Caco-2 (cell line): ENCODE data around the gene HOXA6. TPM values are rescaled to one million over a fixed set of nuclear protein-coding genes. Genes with fewer than 3 reads are reported as not detected.

Experiments
- BruUV-seq: library from RNA; stranded (reverse); fragments of 400-500 nt; replicated peaks from 2 replicates; lab custom pipeline; 2021; lab: Mats Ljungman, UMichigan
- CTCF ChIA-PET: fragments of 300-600 bp; sonication (Branson Sonifier 250); formaldehyde crosslinking; loops from one replicate; lab custom pipeline; 2022; ENCODE audit warnings: antibody characterized with exemption; lab: Charles Lee
- POLR2A ChIA-PET: fragments of 300-600 bp; sonication (Branson Sonifier 250); formaldehyde crosslinking; loops from one replicate; lab custom pipeline; 2022; ENCODE audit warnings: antibody characterized with exemption; lab: Charles Lee
- DNase-seq, 2 experiments: peaks; one replicate each; pipeline versions ENCODE4 v3.0.0 to v3.0.0-alpha.2; 2020 to 2022
- H3K27me3 ChIP-seq: replicated peaks from 2 replicates; pipeline ENCODE4 v1.6.0; 2011; ENCODE audit warnings: low read length; ENCODE audit not compliant: control insufficient read depth, insufficient read depth
- H3K36me3 ChIP-seq: 2 replicates; pipeline ENCODE4 v1.5.1; 2011; ENCODE audit warnings: low read length; ENCODE audit not compliant: control insufficient read depth, insufficient read depth
- H3K4me1 ChIP-seq: fragments of 250-450 bp; sonication (Bioruptor Pico); 2 replicates; pipeline ENCODE4 v1.5.1; 2020; ENCODE audit warnings: mild to moderate bottlenecking
- H3K4me3 ChIP-seq: 2 replicates; pipeline ENCODE4 v1.5.1; 2011; ENCODE audit warnings: low read depth, mild to moderate bottlenecking, control low read depth, low read length
- H3K9me3 ChIP-seq: fragments of 250-450 bp; sonication (Bioruptor Pico); 2 replicates; pipeline ENCODE4 v1.5.1; 2020; ENCODE audit warnings: mild to moderate bottlenecking, moderate library complexity
- H3K27ac Mint-ChIP-seq: one replicate; pipeline ENCODE4 v1.8.0; 2022; ENCODE audit warnings: mixed read lengths; ENCODE audit not compliant: unreplicated experiment
- H3K27me3 Mint-ChIP-seq: one replicate; pipeline ENCODE4 v1.8.0; 2022; ENCODE audit warnings: mixed read lengths; ENCODE audit not compliant: insufficient read depth, unreplicated experiment
- H3K36me3 Mint-ChIP-seq: one replicate; pipeline ENCODE4 v1.8.0; 2022; ENCODE audit warnings: mild to moderate bottlenecking, mixed read lengths; ENCODE audit not compliant: insufficient read depth, unreplicated experiment
- H3K4me1 Mint-ChIP-seq: one replicate; pipeline ENCODE4 v1.8.0; 2022; ENCODE audit warnings: low read depth, mixed read lengths; ENCODE audit not compliant: unreplicated experiment
- H3K4me3 Mint-ChIP-seq: one replicate; pipeline ENCODE4 v1.8.0; 2022; ENCODE audit warnings: mild to moderate bottlenecking, moderate library complexity, mixed read lengths; ENCODE audit not compliant: unreplicated experiment
- H3K9me3 Mint-ChIP-seq: one replicate; pipeline ENCODE4 v1.8.0; 2022; ENCODE audit warnings: mixed read lengths; ENCODE audit not compliant: unreplicated experiment
- intact Hi-C: fragments of 100-400 bp; cut with micrococcal nuclease; formaldehyde crosslinking; loops from one replicate; pipeline ENCODE4 v1.10.0; 2022; ENCODE audit not compliant: unreplicated experiment
- total RNA-seq: library from RNA; stranded (reverse); gene quantifications from 2 replicates; pipeline ENCODE4 v1.2.3, GENCODE V29; 2022
- TF ChIP-seq, protein P1 (sequence below), 2 experiments: fragments of 200-600 bp in 1 of 2; IDR thresholded peaks; 1 replicate in 1 of 2; 2 replicates in 1 of 2; pipeline versions ENCODE4 v1.5.1 to v1.8.0; 2011 to 2022; ENCODE audit warnings: antibody characterized with exemption in 1 of 2, control low read depth in 1 of 2, inconsistent platforms in 1 of 2, low read depth in 1 of 2, low read length in 1 of 2, mild to moderate bottlenecking in 1 of 2, moderate library complexity in 1 of 2; ENCODE audit not compliant: insufficient read depth in 1 of 2, severe bottlenecking in 1 of 2, unreplicated experiment in 1 of 2

The HOXA6 gene
- total RNA-seq, 1 experiment from 2014 or later: 5.6 TPM

DNA sequence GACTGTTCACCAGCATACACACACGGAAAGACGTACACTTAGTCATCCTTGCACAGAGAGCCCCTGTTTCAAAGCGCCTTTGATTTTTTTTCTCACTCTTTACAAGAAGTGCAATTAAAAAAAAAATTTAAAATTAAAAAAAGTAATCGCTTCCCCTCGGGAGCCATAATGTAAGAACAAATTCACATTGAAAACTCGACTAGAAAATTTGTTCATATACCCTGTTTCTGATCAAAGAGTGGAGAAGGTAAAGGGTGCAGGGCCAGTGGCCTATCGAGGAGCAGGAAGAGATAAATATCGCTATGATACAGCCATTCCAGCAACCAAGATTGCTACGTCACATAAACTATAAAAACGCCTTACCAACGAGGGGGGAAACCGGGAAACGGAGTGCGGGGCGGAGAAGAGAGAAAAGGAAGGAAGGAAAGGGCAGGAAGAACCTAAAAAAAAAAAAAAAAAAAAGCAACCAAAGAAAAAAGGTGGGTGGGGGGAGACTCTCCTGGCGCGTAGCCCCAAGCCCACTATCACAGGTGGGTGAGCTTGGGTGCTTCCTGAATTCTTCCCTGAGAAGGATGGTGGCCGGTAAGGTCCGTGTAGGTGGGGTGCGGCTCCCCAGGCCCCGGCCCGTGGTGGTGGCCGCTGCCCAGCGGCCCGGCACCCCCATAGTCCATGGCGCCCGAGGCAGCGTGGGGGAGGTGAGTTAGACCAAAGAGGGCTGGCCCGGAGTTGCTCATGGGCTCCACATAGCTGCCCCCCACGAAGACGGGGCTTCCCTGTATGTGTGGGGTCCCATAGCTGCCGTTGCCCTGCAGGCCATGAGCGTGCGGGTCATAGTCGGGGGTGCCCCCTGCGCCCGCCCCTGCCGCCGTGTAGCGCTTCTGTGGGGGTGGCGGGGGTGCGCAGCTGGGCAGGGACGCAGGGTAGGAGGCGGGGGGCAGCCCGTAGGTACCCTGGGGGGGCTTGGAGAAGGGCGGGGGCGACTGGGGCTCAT lies 39.9 kb downstream of the HOXA6 start:
- peaks cover 25% of the 10 kb centered on the region for H3K36me3 Mint-ChIP-seq
- no peaks in the 10 kb centered on the region for H3K9me3 Mint-ChIP-seq
- intact Hi-C loops: no loop called here
- no peak overlapping the region for H3K4me3 Mint-ChIP-seq
- Histone ChIP-seq H3K4me3 (no peak overlapping the region), H3K27me3 (no peaks in the 10 kb centered on the region), H3K9me3 (no peaks in the 10 kb centered on the region), H3K4me1 (peaks cover 27% of the 10 kb centered on the region), H3K36me3 (no peaks in the 10 kb centered on the region; the same call in 1 of the 2 replicates)
- no TSS peak for BruUV-seq
- POLR2A ChIA-PET: no interaction called here
- peaks cover 6% of the 10 kb centered on the region for H3K4me1 Mint-ChIP-seq
- no peak for DNase-seq
- no peak overlapping the region for H3K27ac Mint-ChIP-seq
- H3K27me3 Mint-ChIP-seq: no peaks in the 10 kb centered on the region
- TF ChIP-seq, protein P1, sequence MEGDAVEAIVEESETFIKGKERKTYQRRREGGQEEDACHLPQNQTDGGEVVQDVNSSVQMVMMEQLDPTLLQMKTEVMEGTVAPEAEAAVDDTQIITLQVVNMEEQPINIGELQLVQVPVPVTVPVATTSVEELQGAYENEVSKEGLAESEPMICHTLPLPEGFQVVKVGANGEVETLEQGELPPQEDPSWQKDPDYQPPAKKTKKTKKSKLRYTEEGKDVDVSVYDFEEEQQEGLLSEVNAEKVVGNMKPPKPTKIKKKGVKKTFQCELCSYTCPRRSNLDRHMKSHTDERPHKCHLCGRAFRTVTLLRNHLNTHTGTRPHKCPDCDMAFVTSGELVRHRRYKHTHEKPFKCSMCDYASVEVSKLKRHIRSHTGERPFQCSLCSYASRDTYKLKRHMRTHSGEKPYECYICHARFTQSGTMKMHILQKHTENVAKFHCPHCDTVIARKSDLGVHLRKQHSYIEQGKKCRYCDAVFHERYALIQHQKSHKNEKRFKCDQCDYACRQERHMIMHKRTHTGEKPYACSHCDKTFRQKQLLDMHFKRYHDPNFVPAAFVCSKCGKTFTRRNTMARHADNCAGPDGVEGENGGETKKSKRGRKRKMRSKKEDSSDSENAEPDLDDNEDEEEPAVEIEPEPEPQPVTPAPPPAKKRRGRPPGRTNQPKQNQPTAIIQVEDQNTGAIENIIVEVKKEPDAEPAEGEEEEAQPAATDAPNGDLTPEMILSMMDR (IDR thresholded peaks at IDR 0.05; ENCODE audit: insufficient read depth in 1 of 2, low read depth in 1 of 2, low read length in 1 of 2, severe bottlenecking in 1 of 2, unreplicated experiment in 1 of 2): no peak
- CTCF ChIA-PET: no interaction called here

DNA sequence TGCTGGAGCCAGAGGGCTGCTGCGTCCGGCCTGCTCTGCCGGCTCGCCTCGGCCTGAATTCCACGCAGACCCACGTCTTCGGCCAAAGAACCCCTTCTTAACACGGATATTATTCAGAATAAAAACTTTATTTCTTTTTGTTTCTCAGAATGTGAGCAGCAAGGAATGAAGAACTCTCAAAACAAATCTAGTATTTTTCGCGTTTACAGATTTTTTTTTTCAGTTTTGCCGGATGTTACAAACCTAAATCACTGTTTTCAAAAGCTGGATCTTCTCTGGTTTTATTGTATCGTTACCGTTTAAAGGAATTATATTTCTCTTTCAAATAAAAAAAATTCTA lies 40.7 kb downstream of the HOXA6 start:
- Mint-ChIP-seq H3K4me1 (peaks cover 6% of the 10 kb centered on the region), H3K36me3 (peaks cover 25% of the 10 kb centered on the region), H3K27me3 (no peaks in the 10 kb centered on the region), H3K27ac (no peak overlapping the region), H3K4me3 (no peak overlapping the region), H3K9me3 (no peaks in the 10 kb centered on the region)
- no peaks in the 10 kb centered on the region for H3K27me3 ChIP-seq
- DNase-seq: no peak
- H3K9me3 ChIP-seq: no peaks in the 10 kb centered on the region
- TF ChIP-seq, protein P1 (IDR thresholded peaks at IDR 0.05; ENCODE audit: insufficient read depth in 1 of 2, low read depth in 1 of 2, low read length in 1 of 2, severe bottlenecking in 1 of 2, unreplicated experiment in 1 of 2): no peak
- intact Hi-C loops: no loop called here
- ChIA-PET POLR2A (interaction anchor here (0.5 kb wide), 1 partner anchor 10 kb away, joined by 3 read pairs; no protein-coding TSS in a partner anchor), CTCF (no interaction called here)
- H3K4me3 ChIP-seq: no peak overlapping the region
- H3K36me3 ChIP-seq: no peaks in the 10 kb centered on the region; the same call in 1 of the 2 replicates
- peaks cover 19% of the 10 kb centered on the region for H3K4me1 ChIP-seq
- no TSS peak for BruUV-seq

GRCh38 chr7:27106181-27106900 lies 41.2 kb downstream of the HOXA6 start:
- POLR2A ChIA-PET: interaction anchor here (0.5 to 0.6 kb wide), 2 partner anchors 10 to 24 kb away, joined by 3 read pairs; partner anchors contain the start of gene HOXA4
- Mint-ChIP-seq H3K4me1 (peaks cover 1% of the 10 kb centered on the region), H3K9me3 (no peaks in the 10 kb centered on the region), H3K27ac (no peak overlapping the region), H3K4me3 (no peak overlapping the region), H3K36me3 (peaks cover 25% of the 10 kb centered on the region), H3K27me3 (no peaks in the 10 kb centered on the region)
- Histone ChIP-seq H3K4me3 (no peak overlapping the region), H3K36me3 (no peaks in the 10 kb centered on the region; the same call in 1 of the 2 replicates), H3K9me3 (no peaks in the 10 kb centered on the region), H3K4me1 (peaks cover 14% of the 10 kb centered on the region), H3K27me3 (no peaks in the 10 kb centered on the region)
- TF ChIP-seq, protein P1 (IDR thresholded peaks at IDR 0.05; ENCODE audit: insufficient read depth in 1 of 2, low read depth in 1 of 2, low read length in 1 of 2, severe bottlenecking in 1 of 2, unreplicated experiment in 1 of 2): no peak
- DNase-seq: no peak
- no TSS peak for BruUV-seq
- CTCF ChIA-PET: no interaction called here
- intact Hi-C loops: no loop called here
